IMR-90 (cell line): ENCODE results near the gene ONECUT1. TPM values are rescaled to one million over a fixed set of nuclear protein-coding genes. Genes with fewer than 3 reads are reported as not detected.

ENCODE experiments used
- ATAC-seq: fragments of 200-7000 bp; cut with Tn5 transposase; 2 replicates; pipeline ENCODE4 v1.9.1; 2020; ENCODE audit warnings: low read depth, mild to moderate bottlenecking, moderate library complexity
- BruUV-seq: library from RNA; stranded (reverse); fragments of 400-500 nt; replicated peaks from 2 replicates; lab custom pipeline; 2021; lab: Mats Ljungman, UMichigan
- CTCF ChIA-PET: fragments of 300-600 bp; formaldehyde crosslinking; extraction: SDS; loops from one replicate; lab custom pipeline; 2021; ENCODE audit warnings: antibody characterized with exemption; lab: Yijun Ruan, JAX
- POLR2A ChIA-PET: fragments of 300-600 bp; sonication (Branson Sonifier 250); formaldehyde crosslinking; loops from one replicate; lab custom pipeline; 2022; ENCODE audit warnings: antibody characterized with exemption; ENCODE audit not compliant: unreplicated experiment; lab: Charles Lee
- DNase-seq: peaks from one replicate; pipeline ENCODE4 v3.0.0; 2013
- H2AFZ ChIP-seq: replicated peaks from 2 replicates; pipeline ENCODE3; 2013; ENCODE audit warnings: low read length, mild to moderate bottlenecking; ENCODE audit not compliant: poor library complexity
- H2AK5ac ChIP-seq: 2 replicates; pipeline ENCODE4 v1.6.1; 2013; ENCODE audit warnings: low read depth, low read length, inconsistent platforms
- H2AK9ac ChIP-seq: replicated peaks from 2 replicates; pipeline ENCODE3; 2013; ENCODE audit warnings: mild to moderate bottlenecking, low read depth, low read length, moderate library complexity; ENCODE audit not compliant: poor library complexity
- H2BK120ac ChIP-seq: 2 replicates; pipeline ENCODE4 v1.6.1; 2013; ENCODE audit warnings: low read depth, low read length, inconsistent platforms
- H2BK15ac ChIP-seq: 3 replicates; pipeline ENCODE4 v1.6.1; 2013; ENCODE audit warnings: low read depth, low read length, inconsistent platforms
- H2BK20ac ChIP-seq: 2 replicates; pipeline ENCODE4 v1.6.1; 2013; ENCODE audit warnings: low read depth, mild to moderate bottlenecking, inconsistent platforms, low read length, moderate library complexity
- H2BK5ac ChIP-seq: 2 replicates; pipeline ENCODE4 v1.6.1; 2013; ENCODE audit warnings: mild to moderate bottlenecking, low read depth, low read length, inconsistent platforms; ENCODE audit not compliant: poor library complexity, severe bottlenecking
- H3K14ac ChIP-seq: replicated peaks from 2 replicates; pipeline ENCODE4 v1.6.1; 2013; ENCODE audit warnings: low read depth, low read length, inconsistent platforms
- H3K18ac ChIP-seq: 2 replicates; pipeline ENCODE4 v1.6.1; 2013; ENCODE audit warnings: low read depth, low read length, control low read depth
- H3K23ac ChIP-seq: 2 replicates; pipeline ENCODE4 v1.6.1; 2013; ENCODE audit warnings: low read depth, low read length, inconsistent platforms
- H3K27ac ChIP-seq: 2 replicates; pipeline ENCODE4 v1.5.1; 2013; ENCODE audit warnings: mild to moderate bottlenecking, control low read depth, low read length; ENCODE audit not compliant: insufficient read depth
- H3K27me3 ChIP-seq: 2 replicates; pipeline ENCODE4 v1.6.1; 2013; ENCODE audit warnings: low read length; ENCODE audit not compliant: control insufficient read depth, insufficient read depth
- H3K36me3 ChIP-seq: 2 replicates; pipeline ENCODE4 v1.6.1; 2013; ENCODE audit warnings: low read length, mixed read lengths; ENCODE audit not compliant: control insufficient read depth, insufficient read depth
- H3K4ac ChIP-seq: 2 replicates; pipeline ENCODE4 v1.6.1; 2013; ENCODE audit warnings: low read depth, low read length, inconsistent platforms
- H3K4me1 ChIP-seq: 2 replicates; pipeline ENCODE4 v1.6.1; 2013; ENCODE audit warnings: low read length, mixed read lengths; ENCODE audit not compliant: control insufficient read depth, insufficient read depth
- H3K4me2 ChIP-seq: 2 replicates; pipeline ENCODE4 v1.6.1; 2013; ENCODE audit warnings: low read depth, mild to moderate bottlenecking, control low read depth, low read length, moderate library complexity
- H3K4me3 ChIP-seq: 2 replicates; pipeline ENCODE4 v1.5.1; 2013; ENCODE audit warnings: low read depth, mild to moderate bottlenecking, control low read depth, low read length, moderate library complexity; ENCODE audit not compliant: insufficient read depth
- H3K56ac ChIP-seq: 2 replicates; pipeline ENCODE4 v1.6.1; 2013; ENCODE audit warnings: low read length, inconsistent platforms; ENCODE audit not compliant: insufficient read depth; ENCODE audit errors: extremely low read depth
- H3K79me1 ChIP-seq, 2 experiments: 2 replicates each; pipeline ENCODE4 v1.6.1; 2013; ENCODE audit warnings: low read length in 2 of 2, inconsistent platforms in 1 of 2, low read depth in 1 of 2
- H3K9ac ChIP-seq: 2 replicates; pipeline ENCODE4 v1.6.1; 2013; ENCODE audit warnings: low read depth, low read length, control low read depth
- H3K9me1 ChIP-seq: 2 replicates; pipeline ENCODE4 v1.6.1; 2013; ENCODE audit warnings: low read length, inconsistent platforms; ENCODE audit not compliant: insufficient read depth
- H3K9me3 ChIP-seq: 2 replicates; pipeline ENCODE4 v1.6.1; 2013; ENCODE audit warnings: low read length; ENCODE audit not compliant: control insufficient read depth, insufficient read depth
- H4K20me1 ChIP-seq: 2 replicates; pipeline ENCODE4 v1.6.1; 2013; ENCODE audit warnings: low read length, inconsistent platforms; ENCODE audit not compliant: insufficient read depth
- H4K5ac ChIP-seq: 2 replicates; pipeline ENCODE4 v1.6.1; 2013; ENCODE audit warnings: mild to moderate bottlenecking, low read depth, low read length, control low read depth
- H4K8ac ChIP-seq, 2 experiments: 2 replicates each; pipeline ENCODE4 v1.6.1; 2013; ENCODE audit warnings: low read depth in 2 of 2, low read length in 2 of 2, control low read depth in 1 of 2, inconsistent platforms in 1 of 2
- H4K91ac ChIP-seq: 2 replicates; pipeline ENCODE4 v1.6.1; 2013; ENCODE audit warnings: low read depth, low read length, inconsistent platforms; ENCODE audit not compliant: insufficient read depth
- BHLHE40 ChIP-seq: fragments of 150-350 bp; IDR thresholded peaks from 2 replicates; pipeline ENCODE4 v1.6.1; 2016; ENCODE audit warnings: mild to moderate bottlenecking, low read depth, low read length
- CHD1 ChIP-seq: IDR thresholded peaks from 2 replicates; pipeline ENCODE4 v1.6.1; 2012; ENCODE audit warnings: low read depth, low read length, improper control_type of control experiment
- MAFK ChIP-seq: IDR thresholded peaks from 2 replicates; pipeline ENCODE4 v1.6.1; 2012; ENCODE audit warnings: low read depth, low read length, improper control_type of control experiment
- MAZ ChIP-seq: IDR thresholded peaks from 2 replicates; pipeline ENCODE4 v1.6.1; 2012; ENCODE audit warnings: low read depth, mild to moderate bottlenecking, low read length, improper control_type of control experiment, moderate library complexity, borderline replicate concordance
- MXI1 ChIP-seq: IDR thresholded peaks from 2 replicates; pipeline ENCODE4 v1.6.1; 2012; ENCODE audit warnings: low read depth, mild to moderate bottlenecking, low read length, moderate library complexity, borderline replicate concordance
- NFE2L2 ChIP-seq: fragments of 150-350 bp; IDR thresholded peaks from 2 replicates; pipeline ENCODE4 v1.6.1; 2016; ENCODE audit warnings: low read depth, mild to moderate bottlenecking, low read length
- RAD21 ChIP-seq: IDR thresholded peaks from 2 replicates; pipeline ENCODE4 v1.6.1; 2012; ENCODE audit warnings: low read length, improper control_type of control experiment
- RCOR1 ChIP-seq: IDR thresholded peaks from 2 replicates; pipeline ENCODE4 v1.6.1; 2012; ENCODE audit warnings: mild to moderate bottlenecking, low read length, improper control_type of control experiment; ENCODE audit not compliant: insufficient replicate concordance
- RFX5 ChIP-seq: IDR thresholded peaks from 2 replicates; pipeline ENCODE4 v1.8.0; 2012; ENCODE audit warnings: low read depth, mild to moderate bottlenecking, low read length, moderate library complexity
- USF2 ChIP-seq: fragments of 150-350 bp; IDR thresholded peaks from 2 replicates; pipeline ENCODE4 v1.6.1; 2017; ENCODE audit warnings: mild to moderate bottlenecking, antibody characterized with exemption, low read length, low read depth
- WGBS, 2 experiments: methylation state at CpG; one replicate each; pipeline versions ENCODE4 v1.1.5 to v1.1.7; 2013; ENCODE audit warnings: missing lambda C conversion rate in 2 of 2; ENCODE audit not compliant: insufficient read length in 1 of 2; ENCODE audit errors: extremely low coverage in 2 of 2; 5-methylcytosine and 5-hydroxymethylcytosine counted together
- dilution Hi-C: fragments of 300-500 bp; cut with HindIII; formaldehyde crosslinking; loops from one replicate; pipeline ENCODE4 v1.14.3; 2018; ENCODE audit warnings: low sequenced_read_pairs; ENCODE audit not compliant: unreplicated experiment
- in situ Hi-C: fragments of 300-500 bp; cut with MboI; formaldehyde crosslinking; loops from 3 replicates; pipeline ENCODE4 v1.14.3; 2019; ENCODE audit warnings: low sequenced_read_pairs, inconsistent platforms, mixed read lengths
- intact Hi-C: fragments of 100-400 bp; cut with micrococcal nuclease; formaldehyde crosslinking; loops from 2 replicates; pipeline ENCODE4 v1.10.0; 2022
- polyA plus RNA-seq, 3 experiments: library from polyadenylated mRNA; depleted of rRNA; stranded (reverse); fragments of >200 nt; gene quantifications; 2 replicates each; pipeline ENCODE4 v1.2.3, GENCODE V29; 2012; ENCODE audit warnings: low replicate concordance in 1 of 3
- total RNA-seq: library from RNA; depleted of rRNA; stranded (reverse); fragments of >200 nt; gene quantifications from 2 replicates; pipeline ENCODE4 v1.2.3, GENCODE V29; 2012
- TF ChIP-seq, protein P1 (sequence below): fragments of 150-350 bp; IDR thresholded peaks from 2 replicates; pipeline ENCODE4 v1.6.1; 2016; ENCODE audit warnings: low read depth, mild to moderate bottlenecking, low read length, moderate library complexity, borderline replicate concordance

ONECUT1 gene
- total and polyA plus RNA-seq, 2 of the 4 experiments (the other 2 are of a cell fraction): not detected

DNA sequence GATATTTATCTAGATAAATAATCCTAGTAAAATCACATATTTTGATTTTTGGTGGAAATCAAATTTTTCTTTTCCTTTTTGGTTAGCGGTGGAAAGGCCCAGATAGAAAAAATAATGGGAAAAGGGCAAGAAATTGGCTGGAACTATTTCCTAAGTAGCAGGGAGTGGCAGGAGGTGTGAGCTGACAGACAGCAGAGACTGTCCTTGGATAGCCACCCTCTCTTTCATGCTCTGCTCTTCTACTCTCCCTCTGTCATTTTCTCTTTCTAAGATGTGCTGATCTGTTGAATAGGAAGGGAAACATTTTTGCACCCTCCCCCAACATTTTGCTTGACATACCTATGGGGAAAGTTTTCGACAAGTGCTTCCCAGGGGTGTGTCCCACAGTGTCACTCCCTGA lies 18.9 kb upstream of the ONECUT1 start:
- Histone ChIP-seq H3K9me3 (no peaks in the 10 kb centered on the region), H3K56ac (no peak overlapping the region), H2AK5ac (no peak overlapping the region), H4K91ac (no peak overlapping the region), H3K9me1 (no peaks in the 10 kb centered on the region), H3K9ac (no peak overlapping the region), H3K4me1 (no peaks in the 10 kb centered on the region), H3K23ac (no peak overlapping the region), H4K8ac (no peak overlapping the region), H4K5ac (no peak overlapping the region), H2BK5ac (no peak overlapping the region), H2BK120ac (no peak overlapping the region), H3K27me3 (peaks cover 32% of the 10 kb centered on the region), H3K18ac (no peak overlapping the region), H3K4me2 (no peak overlapping the region), H3K36me3 (no peaks in the 10 kb centered on the region), H3K4ac (no peak overlapping the region), H3K14ac (no peak overlapping the region), H4K20me1 (no peaks in the 10 kb centered on the region), H2BK20ac (no peak overlapping the region), H2BK15ac (no peak overlapping the region), H3K27ac (no peak overlapping the region), H3K4me3 (no peak overlapping the region), H2AFZ (no peak overlapping the region), H3K79me1 (no peaks in the 10 kb centered on the region), H2AK9ac (no peak overlapping the region)
- no peak for ATAC-seq
- no TSS peak for BruUV-seq
- no CpG with 5 or more reads among the region's 2 CpGs for WGBS, 2 experiments
- POLR2A ChIA-PET: no interaction called here
- CTCF ChIA-PET: no interaction called here
- intact Hi-C loops: no loop called here
- dilution Hi-C loops: no loop called here
- DNase-seq: no peak
- in situ Hi-C loops: no loop called here
- no peak for TF ChIP-seq MAZ
- TF ChIP-seq RAD21: no peak
- TF ChIP-seq NFE2L2: no peak
- TF ChIP-seq MXI1: no peak
- no peak for TF ChIP-seq BHLHE40
- TF ChIP-seq USF2: no peak
- TF ChIP-seq RFX5: no peak
- no peak for TF ChIP-seq RCOR1
- no peak for TF ChIP-seq CHD1
- no peak for TF ChIP-seq MAFK
- TF ChIP-seq, protein P1, sequence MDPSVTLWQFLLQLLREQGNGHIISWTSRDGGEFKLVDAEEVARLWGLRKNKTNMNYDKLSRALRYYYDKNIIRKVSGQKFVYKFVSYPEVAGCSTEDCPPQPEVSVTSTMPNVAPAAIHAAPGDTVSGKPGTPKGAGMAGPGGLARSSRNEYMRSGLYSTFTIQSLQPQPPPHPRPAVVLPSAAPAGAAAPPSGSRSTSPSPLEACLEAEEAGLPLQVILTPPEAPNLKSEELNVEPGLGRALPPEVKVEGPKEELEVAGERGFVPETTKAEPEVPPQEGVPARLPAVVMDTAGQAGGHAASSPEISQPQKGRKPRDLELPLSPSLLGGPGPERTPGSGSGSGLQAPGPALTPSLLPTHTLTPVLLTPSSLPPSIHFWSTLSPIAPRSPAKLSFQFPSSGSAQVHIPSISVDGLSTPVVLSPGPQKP: no peak
